ENCODE measurements around the gene CTDSPL2.
"Not testable (repeated sequence)": the region's sequence is repeated elsewhere in the genome, so short reads cannot be mapped to it uniquely, and the experiment has no call there.

CTDSPL2 gene

DNA sequence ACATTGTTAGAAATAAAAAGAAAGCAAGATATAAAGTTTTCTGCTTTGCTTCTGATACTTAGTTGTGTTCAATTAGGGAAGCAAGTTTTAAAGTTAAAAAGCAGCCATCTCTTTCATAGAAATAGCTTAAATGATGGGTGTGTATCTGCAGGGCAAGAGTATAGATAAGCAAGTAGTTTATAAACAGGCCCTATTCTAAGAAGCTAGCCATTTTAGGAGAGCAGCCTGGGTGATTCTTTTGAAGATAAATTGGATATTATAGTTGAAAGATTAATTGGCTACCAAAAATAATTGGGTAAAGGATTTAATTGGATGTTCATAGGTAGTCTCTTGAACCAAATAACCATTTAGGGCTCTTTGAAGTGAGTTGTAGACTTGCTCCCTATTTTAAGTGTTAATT lies 115.2 kb downstream of the CTDSPL2 start (continued):
- TF ChIP-seq, protein P1, sequence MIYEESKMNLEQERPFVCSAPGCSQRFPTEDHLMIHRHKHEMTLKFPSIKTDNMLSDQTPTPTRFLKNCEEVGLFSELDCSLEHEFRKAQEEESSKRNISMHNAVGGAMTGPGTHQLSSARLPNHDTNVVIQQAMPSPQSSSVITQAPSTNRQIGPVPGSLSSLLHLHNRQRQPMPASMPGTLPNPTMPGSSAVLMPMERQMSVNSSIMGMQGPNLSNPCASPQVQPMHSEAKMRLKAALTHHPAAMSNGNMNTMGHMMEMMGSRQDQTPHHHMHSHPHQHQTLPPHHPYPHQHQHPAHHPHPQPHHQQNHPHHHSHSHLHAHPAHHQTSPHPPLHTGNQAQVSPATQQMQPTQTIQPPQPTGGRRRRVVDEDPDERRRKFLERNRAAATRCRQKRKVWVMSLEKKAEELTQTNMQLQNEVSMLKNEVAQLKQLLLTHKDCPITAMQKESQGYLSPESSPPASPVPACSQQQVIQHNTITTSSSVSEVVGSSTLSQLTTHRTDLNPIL (CRISPR knock-in tag; IDR thresholded peaks at IDR 0.05; ENCODE audit: low read depth): no peak
- no peak for TF ChIP-seq RARB (CRISPR knock-in tag; IDR thresholded peaks at IDR 0.05)
- TF ChIP-seq, protein P2, sequence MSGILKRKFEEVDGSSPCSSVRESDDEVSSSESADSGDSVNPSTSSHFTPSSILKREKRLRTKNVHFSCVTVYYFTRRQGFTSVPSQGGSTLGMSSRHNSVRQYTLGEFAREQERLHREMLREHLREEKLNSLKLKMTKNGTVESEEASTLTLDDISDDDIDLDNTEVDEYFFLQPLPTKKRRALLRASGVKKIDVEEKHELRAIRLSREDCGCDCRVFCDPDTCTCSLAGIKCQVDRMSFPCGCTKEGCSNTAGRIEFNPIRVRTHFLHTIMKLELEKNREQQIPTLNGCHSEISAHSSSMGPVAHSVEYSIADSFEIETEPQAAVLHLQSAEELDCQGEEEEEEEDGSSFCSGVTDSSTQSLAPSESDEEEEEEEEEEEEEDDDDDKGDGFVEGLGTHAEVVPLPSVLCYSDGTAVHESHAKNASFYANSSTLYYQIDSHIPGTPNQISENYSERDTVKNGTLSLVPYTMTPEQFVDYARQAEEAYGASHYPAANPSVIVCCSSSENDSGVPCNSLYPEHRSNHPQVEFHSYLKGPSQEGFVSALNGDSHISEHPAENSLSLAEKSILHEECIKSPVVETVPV (CRISPR knock-in tag; IDR thresholded peaks at IDR 0.05): no peak
- no peak for TF ChIP-seq BACH2 (CRISPR knock-in tag; IDR thresholded peaks at IDR 0.05; ENCODE audit: borderline replicate concordance)
- TF ChIP-seq, protein P3, sequence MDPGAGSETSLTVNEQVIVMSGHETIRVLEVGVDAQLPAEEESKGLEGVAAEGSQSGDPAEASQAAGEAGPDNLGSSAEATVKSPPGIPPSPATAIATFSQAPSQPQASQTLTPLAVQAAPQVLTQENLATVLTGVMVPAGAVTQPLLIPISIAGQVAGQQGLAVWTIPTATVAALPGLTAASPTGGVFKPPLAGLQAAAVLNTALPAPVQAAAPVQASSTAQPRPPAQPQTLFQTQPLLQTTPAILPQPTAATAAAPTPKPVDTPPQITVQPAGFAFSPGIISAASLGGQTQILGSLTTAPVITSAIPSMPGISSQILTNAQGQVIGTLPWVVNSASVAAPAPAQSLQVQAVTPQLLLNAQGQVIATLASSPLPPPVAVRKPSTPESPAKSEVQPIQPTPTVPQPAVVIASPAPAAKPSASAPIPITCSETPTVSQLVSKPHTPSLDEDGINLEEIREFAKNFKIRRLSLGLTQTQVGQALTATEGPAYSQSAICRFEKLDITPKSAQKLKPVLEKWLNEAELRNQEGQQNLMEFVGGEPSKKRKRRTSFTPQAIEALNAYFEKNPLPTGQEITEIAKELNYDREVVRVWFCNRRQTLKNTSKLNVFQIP (CRISPR knock-in tag; IDR thresholded peaks at IDR 0.05; ENCODE audit: borderline replicate concordance, low read depth): no peak
- TF ChIP-seq TCF4 (CRISPR knock-in tag; IDR thresholded peaks at IDR 0.05; ENCODE audit: borderline replicate concordance): no peak
- no peak for TF ChIP-seq ZC3H10 (CRISPR knock-in tag; IDR thresholded peaks at IDR 0.05)
- no peak for TF ChIP-seq CSDC2 (CRISPR knock-in tag; IDR thresholded peaks at IDR 0.05)
- TF ChIP-seq ZNF70 (CRISPR knock-in tag; IDR thresholded peaks at IDR 0.05): no peak
- no peak for TF ChIP-seq ZFP3 (CRISPR knock-in tag; IDR thresholded peaks at IDR 0.05)

DNA sequence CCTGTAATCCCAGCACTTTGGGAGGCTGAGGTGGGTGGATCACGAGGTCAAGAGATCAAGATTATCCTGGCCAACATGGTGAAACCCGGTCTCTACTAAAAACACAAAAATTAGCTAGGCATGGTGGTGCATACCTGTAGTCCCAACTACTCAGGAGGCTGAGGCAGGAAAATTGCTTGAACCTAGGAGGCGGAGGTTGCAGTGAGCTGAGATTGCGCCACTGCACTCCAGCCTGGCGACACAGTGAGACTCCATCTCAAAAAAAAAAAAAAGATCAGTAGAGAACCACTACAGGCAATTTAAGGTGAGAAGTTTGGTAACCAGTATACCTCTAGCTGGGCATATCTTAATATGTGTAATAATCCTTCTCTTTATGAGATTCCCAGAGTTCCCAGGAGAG lies 117.3 kb downstream of the CTDSPL2 start:
- ATAC-seq: not testable (repeated sequence)

DNA sequence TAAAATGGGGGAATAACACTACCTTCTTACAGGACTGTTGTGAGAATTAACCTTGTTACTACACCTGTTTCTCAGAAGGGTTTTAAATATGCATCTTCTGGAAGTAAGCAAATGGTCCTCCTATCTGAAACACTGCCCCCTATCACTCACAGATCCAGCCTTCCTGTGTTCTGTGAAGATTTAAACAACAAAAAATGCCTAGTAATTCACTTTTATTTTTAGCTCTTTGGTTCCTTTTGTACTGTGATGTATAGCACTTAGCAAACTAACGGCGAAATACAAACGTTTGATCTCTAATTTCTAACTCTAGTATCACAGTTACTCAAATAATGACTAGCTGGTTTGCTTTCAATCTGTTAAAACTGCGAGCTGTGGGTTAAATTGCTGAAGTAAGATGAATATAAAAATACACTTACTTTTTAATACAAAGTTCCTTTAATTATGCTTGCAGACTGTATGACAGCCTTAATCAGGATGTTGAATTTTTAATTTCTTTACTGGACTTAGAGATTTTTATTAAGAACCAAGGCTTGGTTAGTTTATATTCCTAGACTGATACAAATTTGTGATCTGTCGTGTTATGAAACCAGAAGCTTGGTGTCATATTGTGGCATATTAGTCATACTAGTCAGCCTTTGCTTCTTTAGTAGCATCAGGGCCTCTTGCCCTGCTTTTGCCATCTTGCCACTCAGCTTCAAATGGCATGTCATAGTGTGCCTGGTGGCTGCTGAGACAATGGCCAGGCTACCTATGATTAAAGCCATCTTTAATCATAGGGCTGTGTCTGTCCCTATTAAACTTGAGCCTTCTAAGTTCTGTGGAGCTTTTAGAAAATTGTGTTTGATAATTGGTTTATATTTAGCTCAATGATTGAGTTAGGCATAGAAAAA lies 118.7 kb downstream of the CTDSPL2 start:
- ATAC-seq: peak; percentile 65
- TF ChIP-seq, protein P2 (CRISPR knock-in tag; IDR thresholded peaks at IDR 0.05): no peak; the same call in 1 of the 2 replicates
- TF ChIP-seq TCF4 (CRISPR knock-in tag; IDR thresholded peaks at IDR 0.05; ENCODE audit: borderline replicate concordance) (peak; percentile 88), ZC3H10 (CRISPR knock-in tag; IDR thresholded peaks at IDR 0.05) (peak; percentile 14; the same call in 1 of the 2 replicates), ISL1 (CRISPR knock-in tag; IDR thresholded peaks at IDR 0.05) (peak; percentile 92), ZNF70 (CRISPR knock-in tag; IDR thresholded peaks at IDR 0.05) (0 out of 2 replicates have a peak, but pooled peaks have one; percentile 32)
- TF ChIP-seq, protein P4, sequence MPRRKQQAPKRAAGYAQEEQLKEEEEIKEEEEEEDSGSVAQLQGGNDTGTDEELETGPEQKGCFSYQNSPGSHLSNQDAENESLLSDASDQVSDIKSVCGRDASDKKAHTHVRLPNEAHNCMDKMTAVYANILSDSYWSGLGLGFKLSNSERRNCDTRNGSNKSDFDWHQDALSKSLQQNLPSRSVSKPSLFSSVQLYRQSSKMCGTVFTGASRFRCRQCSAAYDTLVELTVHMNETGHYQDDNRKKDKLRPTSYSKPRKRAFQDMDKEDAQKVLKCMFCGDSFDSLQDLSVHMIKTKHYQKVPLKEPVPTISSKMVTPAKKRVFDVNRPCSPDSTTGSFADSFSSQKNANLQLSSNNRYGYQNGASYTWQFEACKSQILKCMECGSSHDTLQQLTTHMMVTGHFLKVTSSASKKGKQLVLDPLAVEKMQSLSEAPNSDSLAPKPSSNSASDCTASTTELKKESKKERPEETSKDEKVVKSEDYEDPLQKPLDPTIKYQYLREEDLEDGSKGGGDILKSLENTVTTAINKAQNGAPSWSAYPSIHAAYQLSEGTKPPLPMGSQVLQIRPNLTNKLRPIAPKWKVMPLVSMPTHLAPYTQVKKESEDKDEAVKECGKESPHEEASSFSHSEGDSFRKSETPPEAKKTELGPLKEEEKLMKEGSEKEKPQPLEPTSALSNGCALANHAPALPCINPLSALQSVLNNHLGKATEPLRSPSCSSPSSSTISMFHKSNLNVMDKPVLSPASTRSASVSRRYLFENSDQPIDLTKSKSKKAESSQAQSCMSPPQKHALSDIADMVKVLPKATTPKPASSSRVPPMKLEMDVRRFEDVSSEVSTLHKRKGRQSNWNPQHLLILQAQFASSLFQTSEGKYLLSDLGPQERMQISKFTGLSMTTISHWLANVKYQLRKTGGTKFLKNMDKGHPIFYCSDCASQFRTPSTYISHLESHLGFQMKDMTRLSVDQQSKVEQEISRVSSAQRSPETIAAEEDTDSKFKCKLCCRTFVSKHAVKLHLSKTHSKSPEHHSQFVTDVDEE (CRISPR knock-in tag; IDR thresholded peaks at IDR 0.05): peak; percentile 86

DNA sequence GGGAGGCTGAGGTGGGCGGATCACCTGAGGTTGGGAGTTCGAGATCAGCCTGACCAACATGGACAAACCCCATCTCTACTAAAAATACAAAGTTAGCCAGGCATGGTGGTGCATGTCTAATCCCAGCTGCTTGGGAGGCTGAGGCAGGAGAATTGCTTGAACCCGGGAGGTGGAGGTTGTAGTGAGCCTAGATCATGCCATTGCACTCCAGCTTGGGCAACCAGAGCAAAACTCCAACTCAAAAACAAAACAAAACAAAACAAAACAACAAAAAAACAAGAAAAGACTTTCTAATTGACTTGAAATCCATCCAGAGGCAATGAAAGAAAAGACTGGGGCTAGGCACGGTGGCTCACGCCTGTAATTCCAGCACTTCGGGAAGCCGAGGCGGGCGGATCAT lies 121.7 kb downstream of the CTDSPL2 start:
- ATAC-seq: not testable (repeated sequence)

DNA sequence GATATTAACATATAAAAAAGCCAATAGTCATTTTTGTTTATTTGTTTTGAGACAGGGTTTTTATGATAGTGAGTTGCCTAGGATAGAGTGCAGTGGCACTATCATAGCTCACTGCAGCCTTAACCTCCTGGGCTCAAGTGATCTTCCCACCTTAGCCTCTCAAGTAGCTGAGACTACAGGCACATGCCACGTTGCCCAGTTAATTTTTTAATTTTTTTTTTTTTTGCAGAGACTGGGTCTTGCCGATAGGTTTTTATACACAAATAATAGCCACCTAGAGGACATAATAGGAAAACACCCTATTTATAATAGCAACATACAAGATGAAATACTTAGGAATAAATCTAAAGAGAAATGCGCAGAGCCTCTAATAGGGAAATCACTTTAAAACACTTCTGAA lies 122.8 kb downstream of the CTDSPL2 start:
- peak; percentile 66 for ATAC-seq
- TF ChIP-seq ESRRG (CRISPR knock-in tag; IDR thresholded peaks at IDR 0.05) (no peak), OSR1 (CRISPR knock-in tag; IDR thresholded peaks at IDR 0.05) (no peak), TOX (CRISPR knock-in tag; IDR thresholded peaks at IDR 0.05; ENCODE audit: borderline replicate concordance) (no peak), RARB (CRISPR knock-in tag; IDR thresholded peaks at IDR 0.05) (no peak), ZC3H10 (CRISPR knock-in tag; IDR thresholded peaks at IDR 0.05) (no peak), BACH2 (CRISPR knock-in tag; IDR thresholded peaks at IDR 0.05; ENCODE audit: borderline replicate concordance) (no peak), ZNF70 (CRISPR knock-in tag; IDR thresholded peaks at IDR 0.05) (no peak), ZFP30 (CRISPR knock-in tag; IDR thresholded peaks at IDR 0.05) (no peak), ZNF8 (CRISPR knock-in tag; IDR thresholded peaks at IDR 0.05) (no peak), SNAI2 (CRISPR knock-in tag; IDR thresholded peaks at IDR 0.05) (no peak), ARNTL (CRISPR knock-in tag; IDR thresholded peaks at IDR 0.05; ENCODE audit: borderline replicate concordance, low read depth) (no peak)
- TF ChIP-seq, protein P1 (CRISPR knock-in tag; IDR thresholded peaks at IDR 0.05; ENCODE audit: low read depth): no peak
- TF ChIP-seq, protein P3 (CRISPR knock-in tag; IDR thresholded peaks at IDR 0.05; ENCODE audit: borderline replicate concordance, low read depth): no peak
